AG08395 (cell line): ENCODE results near the gene CHN2.
A peak's percentile ranks its signal among the peaks of the same experiment; 100 is the strongest.

Experiments used
- DNase-seq: peaks from one replicate; pipeline ENCODE4 v3.0.0; 2012; ENCODE audit warnings: mixed read lengths, low spot score

The CHN2 gene

DNA sequence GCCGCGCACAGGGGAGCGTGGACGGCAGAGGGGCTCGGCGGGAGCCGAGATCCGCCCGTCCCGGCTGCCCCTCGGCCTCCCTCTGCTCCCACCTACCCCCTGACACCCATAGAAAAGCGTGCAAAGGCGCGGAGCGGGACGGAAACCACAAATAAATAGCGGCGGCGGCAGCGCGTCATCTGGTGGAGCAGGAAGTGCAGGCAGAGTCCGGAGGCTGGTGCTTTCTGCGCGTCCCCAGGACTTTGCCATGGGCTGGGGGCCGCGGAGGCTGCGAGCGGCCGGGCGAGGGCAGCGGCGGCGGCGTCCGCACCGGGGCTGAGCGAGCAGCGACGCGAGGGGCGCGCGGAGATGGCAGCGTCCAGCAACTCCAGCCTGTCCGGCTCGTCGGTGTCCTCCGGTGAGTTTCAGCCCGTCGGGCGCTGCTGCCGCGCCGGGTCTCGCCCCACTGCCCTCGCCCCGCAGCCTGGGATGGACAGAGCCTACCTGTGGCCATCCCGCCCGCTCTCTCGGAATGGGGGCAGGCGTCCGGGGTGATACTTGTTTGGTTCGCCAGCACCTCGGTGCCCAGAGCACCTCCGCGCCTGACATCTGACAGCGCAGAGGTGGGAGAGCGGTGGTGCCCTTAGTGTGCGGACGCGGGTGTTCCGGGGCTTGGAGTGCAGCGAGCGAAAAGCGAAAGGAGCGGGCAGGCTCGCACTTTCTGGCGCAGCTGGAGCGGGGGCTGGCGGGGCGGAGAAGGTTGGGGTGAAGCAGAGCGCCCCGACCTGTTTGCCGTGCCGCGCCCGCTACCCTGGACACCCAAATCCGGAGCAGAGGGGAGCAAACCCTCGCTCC is at the start of gene CHN2:
Gene CHN2, plus strand, starts transcription at position 182 of the 834 bp plus-strand sequence.
- DNase-seq: peak; percentile 4

DNA sequence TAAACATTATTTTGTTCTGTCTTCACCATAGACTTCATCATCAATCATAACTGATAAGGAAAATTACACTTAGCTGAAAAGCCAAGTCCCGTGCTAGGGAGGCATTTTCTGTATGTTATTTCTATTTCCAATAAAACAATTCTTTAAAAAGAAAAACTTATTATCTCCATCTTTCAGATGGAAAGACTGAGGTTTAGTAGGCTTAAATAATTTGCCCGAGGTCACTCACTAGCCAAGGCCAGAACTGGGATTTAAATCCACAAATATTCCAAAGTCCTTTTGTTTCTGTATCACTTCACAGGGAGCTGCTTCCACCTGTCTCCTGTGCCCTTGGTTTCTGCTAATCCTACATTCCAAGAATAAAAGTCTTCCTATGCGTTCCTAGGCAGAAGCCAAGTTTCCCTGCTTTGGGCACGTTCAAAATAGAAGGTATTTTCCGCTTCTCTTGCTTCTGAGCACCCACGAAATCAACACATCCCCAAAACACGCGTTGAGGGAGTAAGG is 49.0 kb upstream of the CHN2 start:
- no peak for DNase-seq

DNA sequence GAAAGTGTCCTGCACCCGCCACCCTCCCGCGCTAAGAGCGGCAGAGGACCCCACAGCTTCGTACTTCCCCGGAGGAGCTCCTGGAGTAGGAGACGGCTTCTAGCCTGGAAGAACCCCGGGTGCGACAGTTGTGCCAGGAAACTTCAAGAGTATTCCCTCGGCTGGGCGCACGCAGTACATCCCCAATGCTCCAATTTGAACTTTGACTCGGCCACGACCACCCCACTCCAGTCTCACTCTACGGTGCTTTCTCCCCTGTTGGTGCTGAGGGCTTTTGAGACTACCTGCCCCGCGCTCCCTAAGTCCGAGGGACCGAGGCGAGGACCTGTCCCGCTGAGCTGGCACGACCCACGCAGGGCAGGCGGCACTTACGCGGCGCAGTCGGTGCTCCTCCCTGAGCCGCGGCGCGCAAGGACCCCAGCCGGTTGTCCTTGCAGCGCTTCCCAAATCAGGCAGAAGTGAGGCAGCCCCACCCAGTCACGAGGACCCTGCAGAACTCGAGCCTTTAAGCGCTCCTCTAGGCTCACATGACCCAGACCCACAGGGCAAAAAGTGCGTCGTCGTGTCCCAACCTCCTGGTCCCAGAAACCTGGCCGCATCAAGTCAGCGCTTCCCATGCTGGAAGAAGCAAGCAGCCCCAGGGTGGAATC is 48.4 kb upstream of the CHN2 start, which contains the start of gene CPVL:
Gene CPVL, minus strand, starts transcription at position 481 of the 650 bp plus-strand sequence. CDS start 25,476 bp downstream, outside the sequence.
- DNase-seq: no peak

DNA sequence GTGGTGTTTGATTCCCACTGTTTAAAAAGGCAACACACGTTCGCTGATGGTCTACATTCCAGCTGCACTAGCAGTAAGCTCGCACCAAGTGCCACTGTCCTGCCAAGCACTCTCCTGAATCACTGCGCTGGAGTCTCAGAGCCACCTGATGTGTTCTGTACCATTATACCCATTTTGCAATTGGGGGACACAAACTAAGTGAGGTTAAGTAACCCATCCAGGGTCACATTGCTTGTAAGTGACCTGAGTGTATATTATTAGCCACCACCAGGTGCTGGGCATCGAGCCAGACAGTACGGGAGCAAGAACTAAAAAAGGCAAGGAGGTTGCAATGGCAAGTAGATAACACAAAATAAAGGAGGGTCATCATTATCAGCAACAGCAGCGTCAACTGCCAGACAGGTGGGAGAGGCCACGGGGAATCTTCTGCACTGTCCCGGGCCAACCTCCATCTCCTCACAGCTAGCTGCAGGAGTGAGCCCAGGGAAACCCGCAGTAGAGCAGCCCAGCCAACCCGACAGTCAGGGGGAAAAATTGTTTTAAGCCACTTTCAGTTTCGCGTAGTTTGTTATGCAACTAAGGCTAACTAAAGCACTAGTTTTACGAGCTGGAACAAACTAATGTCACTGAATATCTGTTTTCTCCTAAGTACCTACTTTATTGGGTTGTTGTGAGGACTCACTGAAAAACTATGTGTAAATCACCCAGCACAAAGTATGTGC is 47.5 kb upstream of the CHN2 start:
- no peak for DNase-seq

DNA sequence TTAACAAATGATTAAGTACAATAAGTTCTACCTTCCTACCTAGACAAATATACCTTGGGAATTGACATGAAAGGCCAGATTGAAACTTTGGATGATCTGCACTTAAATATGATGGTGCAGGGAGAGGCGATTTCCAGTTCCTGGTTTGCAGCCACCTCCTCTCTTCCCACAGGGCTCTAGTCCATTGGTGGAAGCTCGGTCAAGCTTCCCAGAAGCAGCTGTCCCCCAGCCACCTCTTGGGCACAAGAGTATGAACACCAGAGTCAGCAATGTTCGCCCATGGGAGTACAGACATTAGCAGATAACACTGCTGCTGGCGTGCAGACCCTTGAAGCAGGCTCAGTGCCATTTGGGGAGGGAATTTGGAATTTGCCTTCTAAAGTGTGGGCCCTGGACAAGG is 46.8 kb upstream of the CHN2 start:
- DNase-seq: no peak

DNA sequence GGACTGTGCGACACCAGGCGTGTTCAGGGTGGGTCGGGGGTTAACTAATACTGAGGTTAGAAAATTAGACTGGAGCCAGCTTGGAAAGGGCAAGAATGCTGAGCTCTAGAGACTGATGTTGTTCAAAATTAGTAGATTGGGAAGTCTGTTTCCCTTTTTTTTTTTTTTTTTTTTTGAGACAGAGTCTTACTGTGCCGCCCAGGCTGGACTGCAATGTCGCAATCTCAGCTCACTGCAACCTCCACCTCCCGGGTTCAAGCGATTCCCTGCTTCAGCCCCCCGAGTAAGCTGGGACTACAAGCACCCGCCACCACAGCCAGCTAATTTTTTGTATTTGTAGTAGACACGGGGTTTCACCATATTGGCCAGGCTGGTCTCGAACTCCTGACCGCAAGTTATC is 45.5 kb upstream of the CHN2 start:
- DNase-seq: no peak

DNA sequence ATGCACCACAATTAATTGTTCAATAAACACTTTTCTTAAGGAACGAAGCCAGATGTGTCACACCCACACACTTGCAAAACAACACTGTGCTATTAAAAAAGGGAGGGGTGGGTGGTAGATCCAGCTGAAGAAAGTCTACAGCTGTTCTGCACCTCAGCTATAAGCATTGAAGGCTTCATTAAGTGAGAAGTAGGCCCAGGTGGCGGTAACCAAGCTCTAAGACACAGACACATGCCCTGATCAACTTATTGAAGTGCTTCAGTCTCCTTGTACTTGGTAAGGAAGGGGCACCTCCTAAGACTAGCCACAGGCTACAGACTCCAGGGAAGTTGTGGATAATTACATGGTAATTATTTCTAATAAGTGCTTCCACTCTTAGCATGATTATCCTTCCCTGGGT is 43.7 kb upstream of the CHN2 start:
- DNase-seq: no peak

DNA sequence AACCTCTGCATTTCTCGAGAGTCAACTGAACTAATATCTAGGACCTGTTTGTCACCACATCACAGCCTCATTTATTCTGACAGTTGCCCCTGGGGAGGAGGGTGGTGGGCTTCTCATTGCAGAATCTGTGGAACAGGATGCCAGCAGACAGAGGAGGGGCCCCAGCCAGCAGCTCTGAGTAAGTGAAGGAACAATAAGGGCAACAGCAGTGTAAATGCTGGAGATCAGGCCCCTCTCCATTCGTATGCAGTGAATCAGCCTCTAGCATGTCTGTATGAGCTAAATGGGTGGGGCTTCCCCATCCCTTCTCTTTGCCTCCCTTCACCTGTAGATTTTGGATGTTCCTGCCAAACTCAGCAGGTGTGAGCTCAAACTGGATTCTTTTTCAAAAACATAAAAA is 40.5 kb upstream of the CHN2 start:
- DNase-seq: no peak

DNA sequence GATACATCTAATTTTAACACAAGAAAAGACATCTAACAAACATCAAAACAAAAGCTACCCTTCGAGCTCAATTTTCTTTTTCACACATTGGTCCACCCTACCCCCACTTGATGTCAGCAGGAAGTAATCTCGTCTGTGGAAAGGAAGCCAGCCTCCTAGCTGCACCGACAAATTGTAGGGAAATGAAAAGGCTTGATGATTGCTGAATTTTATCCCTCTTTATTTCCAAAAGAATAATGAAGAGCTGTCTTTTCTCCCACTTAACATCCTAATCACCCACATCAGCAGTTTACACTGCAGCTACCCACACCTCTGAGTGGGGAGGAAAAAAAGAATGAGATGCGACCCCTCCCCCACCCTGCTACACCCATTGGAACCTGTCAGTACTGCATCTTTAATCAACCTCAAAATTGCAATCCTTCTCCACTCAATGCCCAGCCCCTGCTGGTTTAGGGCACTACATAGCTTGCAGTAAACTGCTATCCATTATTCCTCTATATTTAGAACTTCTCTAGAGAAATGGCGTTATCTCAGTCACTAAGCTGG is 37.6 kb upstream of the CHN2 start:
- DNase-seq: no peak

DNA sequence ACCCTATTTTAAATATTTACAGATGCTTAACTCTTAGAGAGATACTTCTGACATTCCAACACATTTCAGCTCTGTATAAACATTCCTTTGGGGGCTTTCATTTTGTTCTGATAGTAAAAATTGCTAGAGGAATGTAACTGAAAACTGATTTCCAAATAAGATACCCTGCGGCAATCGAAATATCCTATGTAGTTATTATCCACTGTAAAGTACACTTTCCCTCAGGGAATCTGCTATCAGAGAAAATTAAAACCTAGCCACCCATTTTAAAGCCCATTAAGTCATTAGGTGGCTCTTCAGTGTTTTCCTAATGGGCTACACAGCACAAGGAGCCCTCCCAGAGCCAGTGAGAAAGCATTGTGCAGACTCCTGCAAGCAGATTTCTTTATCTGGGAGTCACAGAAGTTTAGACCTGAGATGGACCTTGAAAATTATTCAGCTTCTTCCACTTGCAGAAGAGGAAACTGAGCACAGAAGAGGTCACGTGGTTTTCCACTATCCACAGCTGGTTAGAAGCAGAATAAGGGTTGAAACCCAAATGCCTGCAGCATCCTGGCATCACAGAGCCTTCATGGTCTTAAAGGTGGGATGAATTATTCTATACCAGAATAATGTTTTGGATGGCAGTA is 35.7 kb upstream of the CHN2 start:
- no peak for DNase-seq

DNA sequence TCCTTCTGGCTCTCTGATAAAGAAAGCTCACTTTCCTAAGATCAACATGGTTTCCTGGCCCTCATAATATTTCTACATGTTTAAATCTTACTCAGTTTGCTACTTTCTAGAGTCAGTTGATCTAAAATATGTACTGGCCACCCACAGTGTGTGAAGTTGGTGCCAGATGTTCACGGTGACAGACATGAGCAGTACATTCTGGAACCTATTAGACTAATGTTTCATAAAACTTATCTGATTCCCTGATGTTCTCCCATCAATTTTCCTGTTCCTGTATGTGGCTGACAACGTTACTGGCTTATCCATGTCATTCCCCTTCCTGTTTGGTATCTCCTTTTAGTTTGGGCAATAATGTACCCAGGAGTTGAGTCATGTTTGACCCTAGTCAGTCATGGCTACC is 34.5 kb upstream of the CHN2 start:
- no peak for DNase-seq

DNA sequence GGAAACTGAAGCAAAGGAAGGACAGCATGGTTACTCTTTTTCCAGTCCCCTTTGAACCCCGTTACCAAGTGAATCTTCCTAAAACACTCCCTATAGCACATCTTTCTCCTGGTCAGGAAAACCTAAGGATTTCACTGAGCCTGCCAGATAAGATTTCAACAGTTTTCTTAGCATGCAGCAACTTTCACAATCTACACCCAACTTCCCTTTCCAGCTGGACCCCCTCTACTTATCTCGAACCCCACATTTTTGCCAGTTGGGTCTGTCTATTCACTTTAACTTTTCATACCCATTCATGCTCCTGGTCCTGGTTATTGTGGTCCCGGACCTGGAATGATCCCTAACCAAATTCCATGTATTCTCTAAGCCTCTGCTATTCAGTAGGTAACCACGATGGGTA is 33.3 kb upstream of the CHN2 start:
- no peak for DNase-seq

DNA sequence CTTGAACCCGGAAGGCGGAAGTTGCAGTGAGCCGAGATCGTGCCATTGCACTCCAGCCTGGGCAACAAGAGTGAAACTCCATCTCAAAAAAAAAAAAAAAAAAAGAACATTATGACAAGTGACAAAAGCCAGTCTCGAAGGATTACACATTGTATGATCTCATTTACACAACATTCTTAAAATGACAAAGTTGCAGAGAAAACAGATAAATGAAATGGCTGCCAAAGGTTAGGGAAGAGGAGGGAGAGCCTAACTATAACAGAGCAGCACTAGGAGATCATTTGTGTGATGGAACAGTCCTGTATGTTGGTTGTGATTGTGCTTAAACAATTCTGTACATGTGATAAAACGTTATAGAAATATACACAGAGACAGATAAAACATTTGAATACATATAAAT is 32.0 kb upstream of the CHN2 start:
- DNase-seq: no peak

DNA sequence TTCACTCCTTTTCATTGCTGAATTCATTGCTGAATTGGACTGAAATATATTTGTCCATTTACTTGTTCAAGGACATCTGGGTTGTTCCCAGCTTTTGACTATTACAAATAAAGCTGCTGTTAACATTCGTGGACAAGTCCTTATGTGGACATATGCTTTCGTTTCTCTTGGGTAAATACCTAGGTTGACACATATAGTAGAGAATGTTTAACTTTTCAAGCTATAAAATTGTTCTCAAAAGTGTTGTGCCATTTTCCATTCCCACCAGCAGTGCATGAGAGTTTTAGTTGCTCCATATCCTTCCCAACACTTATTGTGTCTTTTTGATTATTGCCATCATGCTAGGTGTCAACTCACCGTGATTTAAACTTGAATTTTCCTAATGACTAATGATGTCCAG is 30.7 kb upstream of the CHN2 start:
- no peak for DNase-seq

DNA sequence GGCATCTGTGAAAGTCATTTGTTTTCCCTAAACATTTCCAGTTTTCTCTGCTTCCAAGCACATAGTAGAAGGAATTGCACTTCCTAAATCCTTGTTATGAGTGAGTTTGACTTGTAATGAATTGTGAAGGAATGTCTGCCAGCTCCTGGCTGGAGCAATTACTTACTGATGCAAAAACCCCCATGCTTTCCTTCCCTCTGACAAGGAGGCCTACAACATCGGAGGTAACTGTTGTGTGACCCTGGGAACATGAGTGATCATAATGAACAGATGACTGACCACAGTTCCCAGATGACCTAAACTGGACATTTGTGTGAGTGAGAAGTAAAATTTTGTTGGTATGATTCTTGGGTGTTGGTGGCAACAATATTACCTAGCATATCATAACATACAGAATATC is 26.9 kb upstream of the CHN2 start:
- no peak for DNase-seq

DNA sequence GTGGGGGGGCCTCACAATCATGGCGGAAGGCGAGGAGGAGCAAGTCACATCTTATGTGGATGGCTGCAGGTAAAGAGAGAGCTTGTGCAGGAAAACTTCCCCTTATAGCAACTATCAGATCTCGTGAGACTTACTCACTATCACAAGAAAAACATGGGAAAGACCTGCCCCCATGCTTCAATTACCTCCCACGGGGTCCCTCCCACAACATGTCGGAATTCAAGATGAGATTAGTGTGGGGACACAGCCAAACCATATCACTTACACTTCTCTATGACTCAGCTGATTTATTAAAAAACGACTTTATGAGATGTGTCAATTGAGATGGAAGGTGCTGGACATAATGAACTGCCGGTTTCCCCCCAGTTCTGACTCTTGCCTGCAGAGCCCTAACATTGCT is 23.8 kb upstream of the CHN2 start:
- DNase-seq: no peak

DNA sequence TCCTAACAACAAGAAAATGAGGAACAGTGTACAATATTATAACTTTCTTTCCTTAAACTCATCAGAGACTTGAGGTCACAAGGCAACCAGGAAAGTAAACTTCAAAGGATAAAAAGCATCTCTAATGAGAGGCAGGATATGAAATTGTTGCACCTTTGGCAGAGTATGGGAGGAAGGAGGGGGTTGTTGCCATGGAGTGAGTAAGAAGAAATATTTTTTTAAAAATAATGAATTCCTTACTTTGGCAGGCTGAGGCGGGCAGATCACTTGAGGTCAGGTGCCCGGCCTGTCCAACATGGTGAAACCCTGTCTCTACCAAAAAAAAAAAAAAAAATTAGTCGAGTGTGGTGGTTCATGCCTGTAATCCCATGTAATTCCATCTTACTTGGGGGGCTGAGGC is 21.1 kb upstream of the CHN2 start:
- DNase-seq: no peak

DNA sequence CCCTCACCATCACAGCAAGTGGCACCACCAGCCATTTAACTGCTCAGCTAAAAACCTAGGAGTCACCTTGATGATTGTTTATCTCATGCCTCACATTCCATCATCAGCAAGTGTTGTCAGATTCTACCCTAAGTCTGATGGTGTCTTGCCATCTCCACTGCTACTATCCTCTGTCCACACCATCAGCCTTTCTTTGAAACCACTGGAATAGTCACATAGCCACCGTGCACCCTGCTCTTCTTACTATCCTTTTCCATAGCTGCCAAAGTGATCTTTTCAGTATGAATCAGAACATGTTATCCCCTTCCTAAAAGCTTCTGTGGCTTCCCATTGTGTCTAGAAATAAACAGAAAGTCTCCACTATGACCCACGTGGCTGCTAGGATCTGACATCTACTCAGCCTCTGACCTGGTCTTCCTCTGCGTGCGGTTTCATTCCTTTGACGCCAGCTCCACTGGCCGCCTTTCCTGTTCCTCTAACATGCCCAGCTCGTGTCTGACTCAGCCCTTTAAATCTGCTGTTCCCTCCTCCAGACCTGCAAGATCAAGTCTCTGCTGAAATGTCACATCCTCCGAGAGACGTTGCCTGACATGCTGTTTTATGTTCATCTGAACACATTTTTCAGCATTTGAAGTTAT is 16.5 kb upstream of the CHN2 start:
- no peak for DNase-seq

DNA sequence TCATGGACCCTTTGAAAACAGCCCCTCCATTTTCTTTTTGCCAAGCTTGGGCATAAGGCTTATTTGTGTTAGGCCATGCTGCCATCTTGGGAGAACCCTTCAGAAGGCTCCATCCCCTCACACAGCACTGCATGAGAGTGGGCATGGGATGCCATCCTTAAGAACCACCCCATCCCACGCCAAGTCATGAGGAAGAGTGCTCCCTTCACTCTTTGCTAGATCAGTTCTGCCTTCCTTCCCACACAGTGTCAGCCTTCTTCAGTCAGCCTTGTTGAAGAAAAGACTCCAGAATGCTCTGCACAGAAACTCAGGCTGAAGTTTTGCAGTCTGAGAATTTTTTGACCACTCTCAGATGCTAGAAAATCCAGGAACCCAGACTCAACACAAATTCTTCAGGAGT is 15.5 kb upstream of the CHN2 start:
- no peak for DNase-seq

DNA sequence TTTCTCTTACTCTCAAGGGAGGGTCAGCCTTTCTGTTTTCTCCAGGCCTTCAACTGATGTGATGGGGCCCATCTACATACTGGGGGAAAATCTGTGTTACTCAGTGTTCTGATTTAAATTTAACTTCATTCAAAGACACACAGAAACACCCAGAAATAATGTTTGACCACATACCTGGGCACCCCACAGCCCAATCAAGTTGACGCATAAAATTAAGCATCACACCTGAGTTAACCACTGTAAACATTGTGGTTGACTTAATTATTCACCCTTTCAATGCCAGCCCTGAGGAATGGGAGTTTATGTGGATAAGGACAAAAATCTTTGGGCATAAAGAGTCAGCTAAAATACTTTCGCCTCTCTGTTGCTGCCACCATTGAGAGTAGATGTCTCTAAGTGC is 10.0 kb upstream of the CHN2 start:
- no peak for DNase-seq

DNA sequence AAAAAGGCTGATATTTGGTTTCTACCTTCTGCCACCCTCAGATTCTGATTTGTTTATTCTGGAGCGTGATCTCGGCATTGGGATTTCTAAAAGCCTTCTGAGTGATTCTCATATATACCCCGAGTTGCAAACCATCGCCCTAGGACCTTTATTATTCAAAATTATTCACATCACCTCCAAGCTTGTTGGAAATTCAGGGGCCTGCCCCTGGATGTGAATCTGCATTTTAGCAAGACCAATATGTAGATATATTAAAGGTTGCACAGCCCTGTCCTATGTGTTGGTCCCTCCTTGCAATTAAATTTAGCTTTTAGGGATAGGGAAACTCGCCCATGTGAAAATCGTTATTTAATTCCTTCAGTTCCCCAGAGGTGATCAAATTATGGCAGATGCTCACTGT is 9.0 kb upstream of the CHN2 start:
- no peak for DNase-seq
